Esophagus (tissue), 2 donors: ENCODE data around the gene PLEKHA5. TPM values are rescaled to one million over a fixed set of nuclear protein-coding genes. Genes with fewer than 3 reads are reported as not detected.
A peak's percentile ranks its signal among the peaks of the same experiment; 100 is the strongest.
"Not testable (repeated sequence)": the region's sequence is repeated elsewhere in the genome, so short reads cannot be mapped to it uniquely, and the experiment has no call there.

Source experiments
- H3K27ac ChIP-seq, 2 donors: one replicate each; pipeline ENCODE4 v1.5.1; 2013; ENCODE audit warnings: low read depth in 2 of 2, mild to moderate bottlenecking in 2 of 2, inconsistent platforms in 1 of 2, low read length in 1 of 2, moderate library complexity in 1 of 2
- H3K27me3 ChIP-seq, 2 donors: one replicate each; pipeline ENCODE4 v1.6.1; 2013; ENCODE audit warnings: low read length in 2 of 2, control low read depth in 1 of 2, mild to moderate bottlenecking in 1 of 2; ENCODE audit not compliant: insufficient read depth in 2 of 2, control insufficient read depth in 1 of 2
- H3K36me3 ChIP-seq, 2 donors: one replicate each; pipeline ENCODE4 v1.6.1; 2013; ENCODE audit warnings: low read length in 1 of 2; ENCODE audit not compliant: control insufficient read depth in 2 of 2, insufficient read depth in 2 of 2
- H3K4me1 ChIP-seq, 2 donors: one replicate each; pipeline ENCODE4 v1.6.1; 2013; ENCODE audit warnings: low read length in 1 of 2; ENCODE audit not compliant: control insufficient read depth in 2 of 2, insufficient read depth in 2 of 2
- H3K4me3 ChIP-seq, 2 donors: one replicate each; pipeline ENCODE4 v1.5.1; 2013; ENCODE audit warnings: low read length in 2 of 2, mild to moderate bottlenecking in 2 of 2, low read depth in 1 of 2, moderate library complexity in 1 of 2
- H3K9me3 ChIP-seq, 2 donors: one replicate each; pipeline ENCODE4 v1.6.1; 2013; ENCODE audit warnings: mild to moderate bottlenecking in 2 of 2, low read depth in 1 of 2, low read length in 1 of 2, moderate library complexity in 1 of 2; ENCODE audit not compliant: control insufficient read depth in 2 of 2, insufficient read depth in 1 of 2
- WGBS, 2 donors: extraction: QIAGEN DNeasy Blood & Tissue Kit; methylation state at CpG; one replicate each; pipeline ENCODE4 v1.1.7; 2013; 5-methylcytosine and 5-hydroxymethylcytosine counted together
- polyA plus RNA-seq, 2 donors: library from polyadenylated mRNA; stranded (reverse); fragments of 200-250 nt; gene quantifications; one replicate each; pipeline ENCODE4 v1.2.3, GENCODE V29; 2013
- donor health status: healthy with polysubstance abuse.
- donor health status: Bipolar disorder and iron deficiency.

PLEKHA5 gene, protein sequence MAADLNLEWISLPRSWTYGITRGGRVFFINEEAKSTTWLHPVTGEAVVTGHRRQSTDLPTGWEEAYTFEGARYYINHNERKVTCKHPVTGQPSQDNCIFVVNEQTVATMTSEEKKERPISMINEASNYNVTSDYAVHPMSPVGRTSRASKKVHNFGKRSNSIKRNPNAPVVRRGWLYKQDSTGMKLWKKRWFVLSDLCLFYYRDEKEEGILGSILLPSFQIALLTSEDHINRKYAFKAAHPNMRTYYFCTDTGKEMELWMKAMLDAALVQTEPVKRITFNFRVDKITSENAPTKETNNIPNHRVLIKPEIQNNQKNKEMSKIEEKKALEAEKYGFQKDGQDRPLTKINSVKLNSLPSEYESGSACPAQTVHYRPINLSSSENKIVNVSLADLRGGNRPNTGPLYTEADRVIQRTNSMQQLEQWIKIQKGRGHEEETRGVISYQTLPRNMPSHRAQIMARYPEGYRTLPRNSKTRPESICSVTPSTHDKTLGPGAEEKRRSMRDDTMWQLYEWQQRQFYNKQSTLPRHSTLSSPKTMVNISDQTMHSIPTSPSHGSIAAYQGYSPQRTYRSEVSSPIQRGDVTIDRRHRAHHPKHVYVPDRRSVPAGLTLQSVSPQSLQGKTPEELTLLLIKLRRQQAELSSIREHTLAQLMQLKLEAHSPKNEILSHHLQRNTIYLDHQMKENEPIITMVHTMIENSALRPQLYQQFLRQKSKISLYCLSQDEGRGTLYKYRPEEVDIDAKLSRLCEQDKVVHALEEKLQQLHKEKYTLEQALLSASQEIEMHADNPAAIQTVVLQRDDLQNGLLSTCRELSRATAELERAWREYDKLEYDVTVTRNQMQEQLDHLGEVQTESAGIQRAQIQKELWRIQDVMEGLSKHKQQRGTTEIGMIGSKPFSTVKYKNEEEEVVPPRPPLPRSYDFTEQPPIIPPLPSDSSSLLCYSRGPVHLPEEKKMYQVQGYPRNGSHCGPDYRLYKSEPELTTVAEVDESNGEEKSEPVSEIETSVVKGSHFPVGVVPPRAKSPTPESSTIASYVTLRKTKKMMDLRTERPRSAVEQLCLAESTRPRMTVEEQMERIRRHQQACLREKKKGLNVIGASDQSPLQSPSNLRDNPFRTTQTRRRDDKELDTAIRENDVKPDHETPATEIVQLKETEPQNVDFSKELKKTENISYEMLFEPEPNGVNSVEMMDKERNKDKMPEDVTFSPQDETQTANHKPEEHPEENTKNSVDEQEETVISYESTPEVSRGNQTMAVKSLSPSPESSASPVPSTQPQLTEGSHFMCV
- 10 to 100 TPM; 17.6 to 27.8 TPM for polyA plus RNA-seq

DNA sequence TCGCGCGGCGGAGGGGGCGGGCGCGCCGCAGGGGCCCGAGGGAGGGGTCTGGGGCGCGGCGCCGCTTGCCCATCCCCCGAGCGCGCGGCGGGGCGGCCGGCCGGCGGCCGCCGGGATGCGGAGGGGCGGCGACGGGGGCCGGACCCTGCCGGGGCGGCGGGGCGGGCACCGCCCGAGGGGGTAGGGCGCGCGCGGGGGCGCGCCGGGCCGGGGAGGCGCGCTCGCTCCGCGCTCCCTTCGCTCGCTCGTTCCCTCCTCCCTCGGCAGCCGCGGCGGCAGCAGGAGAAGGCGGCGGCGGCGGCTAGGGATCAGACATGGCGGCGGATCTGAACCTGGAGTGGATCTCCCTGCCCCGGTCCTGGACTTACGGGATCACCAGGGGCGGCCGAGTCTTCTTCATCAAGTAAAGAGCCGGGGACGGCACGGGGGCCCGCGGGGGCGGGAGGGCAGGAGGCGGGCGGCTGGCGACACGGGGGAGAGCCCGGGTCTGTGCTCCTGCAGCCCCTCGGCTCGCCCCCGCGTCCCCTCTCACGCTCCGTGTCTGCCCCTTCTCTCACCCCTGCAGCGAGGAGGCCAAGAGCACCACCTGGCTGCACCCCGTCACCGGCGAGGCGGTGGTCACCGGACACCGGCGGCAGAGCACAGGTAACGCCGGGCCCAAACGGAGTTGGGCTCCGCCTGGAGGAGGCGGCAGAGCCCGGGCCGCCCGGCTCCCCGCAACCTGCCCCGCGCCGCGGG is at the start of gene PLEKHA5:
Gene PLEKHA5 (plus strand): TSS at position 248 of the 738 bp plus-strand sequence. CDS start 67 bp downstream, at position 315.
- Histone ChIP-seq H3K4me3 (peak within 1 kb of the TSS; percentile 84 to 91), H3K27ac (peak within 1 kb of the TSS; percentile 89 to 96), H3K4me1 (no peaks in the 10 kb centered on the region), H3K36me3 (no peaks in the 10 kb centered on the region), H3K9me3 (no peaks in the 10 kb centered on the region), H3K27me3 (no peaks in the 10 kb centered on the region)
- WGBS, 2 donors, result 0 to 1% methylated on average over 33 to 103 of the region's 103 CpGs

DNA sequence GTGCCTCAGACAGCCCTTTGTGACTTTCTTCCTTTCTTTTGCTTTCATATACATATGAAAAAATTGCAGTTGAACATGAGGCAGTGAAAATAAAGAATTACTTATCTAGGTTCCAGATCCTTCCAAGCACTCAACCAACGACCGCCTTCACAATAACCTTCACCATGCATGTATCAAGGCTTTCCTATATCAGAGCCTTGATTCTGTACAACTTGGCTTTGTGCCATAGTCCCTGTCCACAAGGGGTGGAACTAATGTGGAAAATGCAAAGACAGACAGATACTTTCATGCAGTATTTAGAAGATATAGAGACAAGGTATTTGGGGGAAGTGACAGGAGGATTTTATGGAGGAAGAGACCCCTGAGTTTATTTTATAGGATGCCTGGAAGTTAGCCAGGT is 48.6 kb upstream of the PLEKHA5 start:
- H3K36me3 ChIP-seq, result no peaks in the 10 kb centered on the region
- no peaks in the 10 kb centered on the region for H3K4me1 ChIP-seq
- no peak overlapping the region for H3K27ac ChIP-seq
- H3K9me3 ChIP-seq, result no peaks in the 10 kb centered on the region
- 79 to 83% methylated on average over 2 of the region's 2 CpGs for WGBS, 2 donors
- no peak overlapping the region for H3K4me3 ChIP-seq
- H3K27me3 ChIP-seq, result no peaks in the 10 kb centered on the region

DNA sequence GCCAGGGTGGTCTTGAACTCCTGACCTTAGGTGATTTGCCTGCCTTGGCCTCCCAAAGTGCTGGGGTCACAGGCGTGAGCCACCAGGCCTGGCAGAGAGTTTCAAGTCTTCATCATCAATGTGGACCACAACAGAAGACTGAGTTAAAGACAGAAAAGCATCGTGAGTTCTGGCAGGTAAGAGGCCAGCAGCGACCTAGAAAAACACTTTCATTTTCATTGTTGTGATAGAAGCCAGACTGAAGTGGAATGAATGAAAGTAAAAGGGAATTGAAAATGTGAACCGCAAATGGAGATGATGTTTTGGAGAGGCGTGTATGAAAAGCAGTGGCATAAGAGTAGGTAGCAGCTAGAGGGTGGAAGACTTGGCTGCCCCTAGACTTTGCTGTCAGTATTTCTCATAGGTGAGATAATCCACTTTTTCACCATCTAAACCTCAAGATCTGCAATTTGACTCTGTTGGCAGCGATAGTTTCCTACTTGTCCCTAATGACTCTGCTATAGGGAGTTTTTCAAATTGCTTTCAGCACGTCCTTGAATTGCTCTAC is 47.1 kb upstream of the PLEKHA5 start:
- Histone ChIP-seq H3K9me3 (no peaks in the 10 kb centered on the region), H3K36me3 (no peaks in the 10 kb centered on the region), H3K4me3 (no peak overlapping the region), H3K27me3 (no peaks in the 10 kb centered on the region), H3K27ac (no peak overlapping the region), H3K4me1 (no peaks in the 10 kb centered on the region)
- WGBS, 2 donors, result 75 to 83% methylated on average over 7 of the region's 7 CpGs

DNA sequence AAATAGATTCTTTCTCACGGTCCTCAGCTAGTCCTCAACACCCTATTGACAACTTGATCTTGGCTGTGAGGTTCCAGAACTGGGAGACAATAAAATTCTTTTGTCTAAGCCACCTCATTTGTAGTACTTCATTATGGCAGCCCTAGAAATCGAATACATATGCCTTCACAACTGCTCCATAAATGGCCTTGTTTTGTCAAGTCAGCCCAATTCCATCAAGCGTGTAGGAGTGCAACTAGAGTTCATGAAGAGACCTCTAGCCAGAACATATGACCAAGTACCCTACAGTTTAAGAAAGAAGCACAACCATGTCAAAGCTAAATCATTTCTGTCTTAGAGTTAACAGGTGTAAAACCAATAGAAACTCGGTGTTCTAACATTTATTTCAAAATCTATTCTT is 45.0 kb upstream of the PLEKHA5 start:
- Histone ChIP-seq H3K36me3 (no peaks in the 10 kb centered on the region), H3K27me3 (no peaks in the 10 kb centered on the region), H3K27ac (no peak overlapping the region), H3K4me3 (no peak overlapping the region), H3K4me1 (no peaks in the 10 kb centered on the region), H3K9me3 (no peaks in the 10 kb centered on the region)
- 77 to 88% methylated on average over 4 of the region's 4 CpGs for WGBS, 2 donors

DNA sequence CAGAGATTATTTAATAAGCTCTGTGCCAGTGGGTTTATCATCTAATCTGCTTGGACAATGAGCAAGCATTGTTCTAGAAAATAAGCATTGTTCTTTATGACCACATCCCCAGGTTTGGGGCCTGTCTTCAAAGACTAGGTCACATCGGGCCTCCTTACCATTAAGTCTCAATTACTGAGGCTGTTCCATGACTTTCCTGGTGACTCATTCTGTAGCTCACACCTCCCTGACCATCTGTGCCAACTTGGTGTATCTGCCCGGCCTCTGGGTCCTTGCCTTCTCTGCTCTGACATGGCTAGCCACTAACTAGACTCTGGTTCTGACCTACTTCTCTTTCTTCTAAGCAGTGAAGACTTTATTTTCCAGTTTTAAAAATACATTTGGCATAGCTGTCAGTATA is 44.4 kb upstream of the PLEKHA5 start:
- Histone ChIP-seq H3K27me3 (no peaks in the 10 kb centered on the region), H3K36me3 (no peaks in the 10 kb centered on the region), H3K9me3 (no peaks in the 10 kb centered on the region), H3K27ac (no peak overlapping the region), H3K4me1 (no peaks in the 10 kb centered on the region), H3K4me3 (no peak overlapping the region)
- WGBS, 2 donors, result 62 to 75% methylated on average over 2 of the region's 2 CpGs

DNA sequence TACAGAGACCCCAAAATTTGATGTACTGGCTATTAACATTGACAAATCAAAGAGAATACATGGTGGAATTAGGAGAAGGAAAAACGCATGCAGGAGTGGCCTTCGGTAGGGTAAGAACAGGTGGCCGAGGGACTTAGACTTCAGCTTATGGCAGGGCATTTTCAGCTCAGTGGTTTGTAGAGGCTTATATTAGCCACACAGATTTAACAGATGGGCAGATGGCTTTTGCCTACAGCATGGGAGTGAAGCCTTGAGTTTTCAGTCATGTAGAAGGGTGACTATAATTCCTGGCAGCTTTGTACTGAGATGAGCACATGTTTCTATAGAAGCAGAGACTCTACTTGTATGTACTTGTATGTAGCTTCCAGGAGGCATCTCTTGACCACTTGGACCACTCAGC is 40.9 kb upstream of the PLEKHA5 start:
- Histone ChIP-seq H3K27me3 (no peaks in the 10 kb centered on the region), H3K4me1 (no peaks in the 10 kb centered on the region), H3K4me3 (no peak overlapping the region), H3K9me3 (no peaks in the 10 kb centered on the region), H3K36me3 (no peaks in the 10 kb centered on the region), H3K27ac (peak overlapping the region in 1 of 2 donors; percentile 12)
- 91 to 95% methylated on average over 3 of the region's 3 CpGs for WGBS, 2 donors

DNA sequence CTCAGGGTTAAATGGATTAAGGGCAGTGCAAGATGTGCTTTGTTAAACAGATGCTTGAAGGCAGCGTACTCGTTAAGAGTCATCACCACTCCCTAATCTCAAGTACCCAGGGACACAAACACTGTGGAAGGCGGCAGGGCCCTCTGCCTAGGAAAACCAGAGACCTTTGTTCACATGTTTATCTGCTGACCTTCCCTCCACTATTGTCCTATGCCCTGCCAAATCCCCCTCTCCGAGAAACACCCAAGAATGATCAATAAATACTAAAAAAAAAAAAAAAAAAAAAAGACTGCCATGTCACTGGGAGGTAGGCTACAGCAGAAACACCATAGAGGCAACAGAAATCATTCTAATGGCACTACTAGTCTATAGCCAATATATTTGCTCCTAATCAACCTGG is 37.1 kb upstream of the PLEKHA5 start:
- H3K27me3 ChIP-seq, H3K4me1 ChIP-seq, H3K36me3 ChIP-seq, H3K9me3 ChIP-seq, H3K4me3 ChIP-seq: not testable (repeated sequence)
- peak overlapping the region in 1 of 2 donors; percentile 47 for H3K27ac ChIP-seq
- 63 to 65% methylated on average over 3 to 4 of the region's 4 CpGs for WGBS, 2 donors

DNA sequence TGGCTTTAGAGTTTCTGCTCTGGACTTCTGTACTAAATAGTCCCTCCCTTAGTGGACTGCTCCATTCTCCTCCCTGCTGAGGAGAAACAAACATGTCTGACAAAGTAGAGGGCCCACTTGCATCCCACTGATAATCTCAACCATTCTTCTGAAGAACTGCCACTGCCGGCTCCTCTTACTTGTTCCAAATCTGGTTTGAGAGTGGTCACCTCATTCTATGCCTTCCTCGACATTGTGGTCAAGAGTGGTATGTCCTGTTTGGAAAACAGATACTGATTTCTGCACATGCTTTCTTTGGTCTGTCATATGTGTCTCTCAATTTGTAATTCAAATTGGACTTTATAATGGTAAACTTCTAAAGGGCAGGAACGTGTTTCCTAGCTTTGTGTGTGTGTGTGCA is 36.3 kb upstream of the PLEKHA5 start:
- Histone ChIP-seq H3K27ac (peak overlapping the region in 1 of 2 donors; percentile 7), H3K27me3 (no peaks in the 10 kb centered on the region), H3K36me3 (no peaks in the 10 kb centered on the region), H3K4me1 (no peaks in the 10 kb centered on the region), H3K4me3 (no peak overlapping the region), H3K9me3 (no peaks in the 10 kb centered on the region)
- WGBS, 2 donors, result 83 to 88% methylated on average over 3 of the region's 3 CpGs
